Mesenteric fat pad (tissue), 1 donor: ENCODE results near the gene CDO1. TPM values are rescaled to one million over a fixed set of nuclear protein-coding genes. Genes with fewer than 3 reads are reported as not detected.

Experiments used
- DNase-seq: peaks from one replicate; pipeline ENCODE4 v3.0.0-alpha.2; 2020; ENCODE audit warnings: low spot score
- total RNA-seq: library from RNA; stranded (reverse); fragmentation: NEBNext Ultra II Directional; extraction: Animal tissue kit (Norgen Biotek cat#: 25700); gene quantifications from one replicate; pipeline ENCODE4 v1.2.1, GENCODE V29; 2021
- donor health status: DM: yes; HTN: yes; CAD: no.

Gene CDO1
- total RNA-seq, 1 donor from 2014 or later: 60.8 TPM

DNA sequence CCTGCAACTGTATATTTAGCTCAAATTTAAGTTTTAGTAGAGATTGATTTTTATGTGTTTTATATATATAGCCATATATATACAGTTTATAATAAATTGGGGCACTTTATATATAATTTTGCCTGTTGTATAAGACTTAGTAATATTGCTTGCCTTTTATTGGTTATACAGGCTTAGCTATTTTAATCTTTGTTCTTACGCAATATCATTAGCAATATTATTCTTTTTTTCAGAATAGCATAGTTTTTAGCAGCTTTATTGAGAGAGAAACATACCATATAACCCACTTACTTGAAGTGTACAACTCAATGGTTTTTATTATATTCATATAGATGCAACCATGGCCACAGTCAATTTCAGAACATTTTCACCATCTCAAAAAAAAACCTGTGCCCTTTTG is 28.0 kb downstream of the CDO1 start:
- DNase-seq: no peak

DNA sequence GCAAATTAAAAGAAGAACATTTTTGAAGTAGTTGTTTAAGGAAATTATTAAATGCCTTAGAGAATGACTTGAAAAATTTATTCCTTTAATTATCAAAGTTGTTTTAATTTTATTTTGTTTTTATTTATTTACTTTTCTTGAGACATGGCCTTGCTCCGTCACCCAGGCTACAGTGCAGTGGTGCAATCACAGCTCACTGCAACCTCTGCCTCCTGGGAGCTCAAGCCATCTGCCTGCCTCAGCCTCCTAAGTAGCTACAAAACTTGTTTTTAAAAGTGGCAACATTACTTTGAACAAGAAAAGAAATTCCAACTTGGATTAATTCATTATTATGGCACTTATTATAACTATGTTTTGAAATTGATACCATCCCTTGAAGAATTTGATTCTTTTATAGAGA is 29.0 kb downstream of the CDO1 start:
- DNase-seq: no peak

DNA sequence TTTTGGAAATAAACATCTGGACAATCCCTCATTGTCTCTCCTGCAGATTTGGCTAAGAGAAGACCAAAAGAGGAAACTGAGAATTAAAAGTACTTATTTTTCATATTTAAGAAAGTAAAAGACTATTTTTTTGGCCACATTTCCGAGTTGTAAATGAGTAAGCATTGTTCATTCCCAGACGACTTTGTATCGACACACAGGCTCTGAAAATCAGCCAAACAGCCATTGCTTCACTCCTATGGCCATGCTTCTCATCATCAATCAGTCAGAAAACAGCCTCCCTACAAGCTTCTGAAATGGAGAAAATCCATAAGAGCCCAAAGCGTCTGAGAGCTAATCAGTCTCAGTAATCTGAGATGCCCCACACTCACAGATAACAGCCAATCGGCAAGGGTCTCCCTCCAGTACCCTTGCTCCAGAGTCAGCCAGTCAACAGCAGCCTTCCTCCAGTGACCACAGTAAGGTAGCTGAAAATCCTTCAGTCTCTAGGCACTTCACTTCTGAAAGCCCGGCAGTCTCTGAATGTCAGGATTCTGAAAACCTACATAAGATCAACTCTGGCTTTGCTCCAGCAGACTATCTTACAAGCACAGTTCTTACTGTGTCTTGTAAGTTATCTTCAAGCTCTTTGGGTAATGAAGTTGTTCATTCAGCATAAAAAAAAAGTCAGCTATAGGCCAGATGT is 30.9 kb downstream of the CDO1 start:
- no peak for DNase-seq

DNA sequence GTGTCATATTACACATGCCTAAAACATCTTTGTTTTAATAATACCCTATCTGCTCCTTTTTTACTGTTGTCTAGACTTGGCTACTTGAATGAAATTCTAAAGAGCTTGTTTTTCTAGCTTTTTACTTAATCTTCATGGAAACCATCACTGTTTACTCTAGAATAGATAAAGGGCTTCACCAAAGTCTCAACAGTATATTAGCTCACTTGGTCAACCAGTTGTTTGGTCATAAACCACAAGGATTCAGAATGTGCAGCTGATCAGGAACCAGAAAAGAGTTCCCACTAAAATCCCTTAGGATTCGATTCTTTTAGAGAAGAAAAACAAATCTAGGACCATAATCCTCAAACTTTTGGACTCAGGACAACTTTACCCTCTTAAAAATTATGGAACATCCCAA is 38.0 kb downstream of the CDO1 start:
- no peak for DNase-seq

DNA sequence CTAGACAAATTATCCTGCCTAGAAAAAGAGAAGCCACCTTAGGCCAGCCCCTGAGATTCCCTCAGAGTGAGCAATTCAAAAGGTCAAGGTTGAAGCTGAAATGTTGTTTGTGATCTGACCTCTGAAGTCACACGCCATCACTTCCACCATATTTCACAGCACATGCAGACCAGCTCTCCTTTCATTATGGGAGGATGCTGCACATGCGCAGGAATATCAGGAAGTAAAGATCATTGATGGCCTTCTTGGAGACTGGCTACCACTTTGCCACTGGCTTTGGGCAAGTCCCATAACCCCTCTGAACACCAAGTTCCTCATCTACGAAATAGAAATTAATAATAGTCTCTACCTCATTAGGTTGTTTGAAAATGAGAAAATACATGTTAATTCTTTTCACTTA is 39.5 kb downstream of the CDO1 start:
- DNase-seq: no peak

DNA sequence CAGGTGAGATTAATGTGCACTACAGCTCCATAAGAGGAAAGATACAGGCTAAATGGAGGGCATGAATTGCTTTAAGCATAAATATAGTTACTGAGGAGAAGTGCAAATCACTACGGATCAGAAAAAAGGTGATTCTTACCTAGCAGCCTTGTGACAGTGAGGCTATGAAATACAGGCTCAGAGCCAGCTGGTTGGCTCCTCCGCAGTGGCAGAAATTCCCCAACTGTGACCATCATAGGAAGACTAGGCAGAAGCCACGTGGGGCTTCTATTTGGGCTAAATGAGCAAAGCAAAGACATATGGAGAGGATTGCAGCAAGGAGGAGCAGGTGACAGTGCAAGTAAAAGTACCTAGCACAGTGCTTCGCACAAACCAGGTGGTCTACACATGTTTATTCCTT is 40.5 kb downstream of the CDO1 start:
- DNase-seq: no peak

DNA sequence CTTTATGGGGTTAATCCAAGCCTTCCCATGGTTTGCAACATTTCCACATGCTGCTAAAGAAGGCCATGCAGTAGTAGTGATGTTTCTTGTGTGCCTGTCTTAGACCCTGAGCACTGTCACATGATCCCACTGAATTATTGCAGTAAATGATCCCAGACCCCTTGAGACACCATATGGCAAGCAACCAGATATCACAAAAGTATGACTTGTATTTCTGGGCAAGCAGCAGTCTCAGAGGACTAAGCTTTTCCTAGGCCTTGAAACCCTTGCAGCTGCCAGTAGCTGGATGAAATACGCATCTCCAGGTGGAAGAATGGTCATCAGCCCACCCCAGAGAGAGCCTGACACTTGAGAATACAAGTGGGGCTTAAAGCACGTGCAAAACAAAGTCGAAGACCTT is 41.8 kb downstream of the CDO1 start:
- no peak for DNase-seq

DNA sequence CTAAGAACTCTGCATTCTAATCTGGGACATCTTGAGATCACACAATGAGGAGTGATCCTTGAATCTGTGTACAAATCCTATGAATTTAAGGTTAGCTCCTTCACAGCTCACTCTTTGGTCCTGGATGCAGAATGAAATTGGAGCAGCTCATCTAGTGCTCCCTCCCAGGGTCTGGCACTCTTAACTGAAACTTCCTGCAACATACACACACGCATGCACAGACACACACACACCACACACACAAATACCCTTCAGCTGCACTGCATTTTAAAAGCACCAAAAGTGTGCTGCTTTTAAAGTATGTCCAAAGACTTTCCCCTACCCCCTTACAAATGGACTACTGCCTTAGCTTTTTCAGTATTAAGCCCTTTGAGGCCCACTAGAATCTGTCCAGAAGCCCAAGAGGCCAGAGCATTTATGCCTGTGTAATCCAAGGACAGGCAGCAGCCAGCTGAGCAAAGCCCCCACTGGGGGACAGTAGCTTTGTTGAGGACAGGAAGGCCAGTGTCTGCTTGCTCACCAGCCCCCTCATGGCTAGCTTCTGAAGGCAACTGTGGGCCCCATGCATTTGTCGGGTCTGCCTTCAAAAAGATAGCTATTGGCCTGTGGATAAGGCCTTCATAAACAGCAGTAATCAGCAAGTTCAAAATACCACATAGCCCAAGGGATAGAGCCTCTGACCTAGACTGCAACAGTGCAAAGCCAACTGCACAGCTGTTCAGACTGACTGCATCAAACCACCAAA is 43.6 kb downstream of the CDO1 start:
- no peak for DNase-seq

DNA sequence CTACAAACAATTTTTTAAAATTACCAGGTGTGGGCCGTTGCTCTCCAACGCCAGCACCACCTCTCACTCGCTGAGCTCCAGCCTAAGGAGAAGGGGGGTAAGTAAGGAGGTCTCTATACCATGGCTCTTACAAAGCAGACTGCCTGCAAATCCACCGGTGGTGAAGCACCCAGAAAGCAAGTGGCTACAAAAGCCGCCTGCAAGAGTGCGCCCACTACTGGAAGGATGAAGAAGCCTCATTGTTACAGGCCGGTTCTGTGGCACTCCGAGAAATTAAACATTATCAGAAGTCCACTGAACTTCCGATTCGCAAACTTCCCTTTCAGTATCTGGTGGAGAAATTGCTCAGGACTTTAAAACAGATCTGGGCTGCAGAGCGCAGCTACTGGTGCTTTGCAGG is 46.0 kb downstream of the CDO1 start:
- no peak for DNase-seq

DNA sequence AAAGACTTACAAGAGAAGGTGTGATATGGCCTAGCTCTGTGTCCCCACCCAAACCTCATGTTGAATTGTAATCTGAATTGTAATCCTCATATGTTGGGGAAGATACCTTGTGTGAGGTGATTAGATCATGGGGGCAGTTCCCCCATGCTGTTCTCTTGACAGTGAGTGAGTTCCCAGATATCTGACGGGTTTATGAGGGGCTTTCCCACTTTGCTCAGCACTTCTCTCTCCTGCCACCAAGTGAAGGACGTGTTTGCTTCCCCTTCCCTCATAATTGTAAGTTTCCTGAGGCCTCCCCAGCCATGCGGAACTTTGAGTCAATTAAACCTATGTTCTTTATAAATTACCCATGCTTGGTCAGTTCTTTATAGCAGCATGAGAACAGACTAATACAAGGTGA is 49.0 kb downstream of the CDO1 start:
- no peak for DNase-seq

DNA sequence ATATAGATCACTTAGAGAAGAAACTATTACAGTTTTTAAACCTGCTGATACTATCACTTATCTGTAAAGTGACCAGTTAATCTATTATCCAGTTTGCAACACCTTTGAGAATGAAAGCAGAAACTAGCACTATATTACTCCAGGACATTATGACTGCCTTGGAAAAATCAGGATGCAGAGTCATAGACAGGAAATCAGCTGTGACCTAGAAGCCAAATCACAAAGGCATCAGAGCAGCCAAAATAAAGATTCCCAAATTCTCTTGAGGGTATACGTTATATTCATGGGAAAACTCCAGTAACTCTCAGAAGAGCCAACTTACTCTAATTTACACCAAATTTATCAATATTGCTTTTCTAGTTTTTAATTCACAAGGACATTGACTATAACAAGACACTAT is 49.9 kb downstream of the CDO1 start:
- no peak for DNase-seq

DNA sequence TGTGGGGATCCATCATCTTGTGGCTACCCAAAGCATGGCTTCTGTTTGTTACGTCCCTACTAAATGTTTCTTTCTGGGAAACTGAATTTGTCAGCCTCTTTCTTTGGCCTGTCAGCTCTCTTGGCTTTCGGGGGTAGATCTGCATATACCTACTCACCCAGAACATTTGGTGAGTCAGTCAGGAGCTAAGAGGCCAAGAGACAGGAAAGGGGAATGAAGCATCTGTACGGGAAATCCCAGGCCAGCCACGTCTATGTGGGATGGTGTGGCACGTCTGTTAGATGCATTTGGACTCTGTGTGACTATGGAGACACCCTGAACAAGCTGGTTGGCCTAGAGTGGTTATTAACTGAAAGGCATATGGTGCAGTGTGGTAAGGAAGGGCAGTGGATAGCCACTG is 58.1 kb downstream of the CDO1 start:
- DNase-seq: no peak

DNA sequence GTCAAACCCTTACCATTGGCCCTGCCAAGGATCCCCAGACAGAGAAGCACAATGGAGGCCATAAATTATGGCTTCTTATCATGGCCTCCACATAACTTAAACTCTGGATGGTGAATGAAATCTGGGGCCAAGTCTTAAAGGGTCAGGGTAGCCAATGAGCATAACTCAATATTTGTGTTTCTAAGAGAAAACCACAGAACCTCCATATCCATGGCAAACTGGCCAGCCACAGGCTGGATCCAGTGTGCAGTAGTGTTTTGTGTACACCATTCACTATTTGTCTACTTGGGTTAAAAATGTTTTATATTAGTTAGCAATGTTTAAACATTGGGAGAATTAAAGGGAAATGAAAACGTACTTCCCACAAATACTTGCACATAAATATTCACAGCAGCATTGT is 60.8 kb downstream of the CDO1 start:
- no peak for DNase-seq

Other genes starting within 250 kb of the CDO1 start
- 6.3 TPM for gene TICAM2, start 214.2 kb downstream of the CDO1 start, total RNA-seq
- 82.8 TPM for gene TMED7, start 190.6 kb downstream of the CDO1 start, total RNA-seq
- gene ATG12, start 24.9 kb upstream of the CDO1 start, total RNA-seq: 48.8 TPM
- gene AP3S1, start 25.3 kb upstream of the CDO1 start, total RNA-seq: 107 TPM
- 15.9 TPM for gene LVRN, start 145.8 kb upstream of the CDO1 start, total RNA-seq
- gene ARL14EPL, start 215.8 kb upstream of the CDO1 start, total RNA-seq: not detected